Activated B cell treated with CpG ODN at 0.5 μM for 24 hours (primary cell): Measurements from ENCODE around the gene NT5DC4. TPM values are rescaled to one million over a fixed set of nuclear protein-coding genes. Genes with fewer than 3 reads are reported as not detected.

Source experiments
- ATAC-seq: fragments of 200-7000 bp; cut with Tn5 transposase; one replicate; pipeline ENCODE4 v1.10.0; 2021; ENCODE audit warnings: low read depth, mild to moderate bottlenecking, moderate library complexity
- CTCF ChIA-PET: fragments of 350-600 bp; sonication (Branson Sonifier 250); formaldehyde crosslinking; loops from one replicate; lab custom pipeline; 2021; ENCODE audit warnings: antibody characterized with exemption; lab: Charles Lee
- POLR2A ChIA-PET: fragments of 350-600 bp; sonication (Branson Sonifier 250); formaldehyde crosslinking; loops from one replicate; lab custom pipeline; 2021; ENCODE audit warnings: antibody characterized with exemption; lab: Charles Lee
- DNase-seq: peaks from one replicate; pipeline ENCODE4 v3.0.0; 2022
- H3K27ac Mint-ChIP-seq: one replicate; pipeline ENCODE4 v1.8.0; 2020; ENCODE audit warnings: mixed read lengths
- H3K27me3 Mint-ChIP-seq: one replicate; pipeline ENCODE4 v1.8.0; 2021; ENCODE audit warnings: mixed read lengths
- H3K36me3 Mint-ChIP-seq: one replicate; pipeline ENCODE4 v1.8.0; 2021; ENCODE audit warnings: low read depth, mixed read lengths
- H3K4me1 Mint-ChIP-seq: one replicate; pipeline ENCODE4 v1.8.0; 2021; ENCODE audit warnings: mixed read lengths
- H3K4me3 Mint-ChIP-seq: one replicate; pipeline ENCODE4 v1.8.0; 2020; ENCODE audit warnings: mild to moderate bottlenecking, mixed read lengths
- H3K9me3 Mint-ChIP-seq: one replicate; pipeline ENCODE4 v1.8.0; 2020; ENCODE audit warnings: mixed read lengths
- intact Hi-C: fragments of 100-400 bp; cut with micrococcal nuclease; formaldehyde crosslinking; loops from one replicate; pipeline ENCODE4 v1.15.1; 2024
- total RNA-seq: library from RNA; stranded (reverse); gene quantifications from 2 replicates; pipeline ENCODE4 v1.2.3, GENCODE V29; 2022
- TF ChIP-seq, protein P1 (sequence below): fragments of 200-600 bp; IDR thresholded peaks from one replicate; pipeline ENCODE4 v1.8.0; 2022; ENCODE audit warnings: antibody characterized with exemption, mild to moderate bottlenecking

Gene NT5DC4
- total RNA-seq, 1 donor from 2014 or later, result 1.4 TPM

GRCh38 chr2:112691881-112692281 lies 28.9 kb upstream of the NT5DC4 start:
- POLR2A ChIA-PET, result interaction anchor here (0.9 to 2.9 kb wide), 3 partner anchors 11 to 34 kb away, joined by 3 to 23 read pairs (median 3); no protein-coding TSS in a partner anchor
- Mint-ChIP-seq H3K27ac (no peak overlapping the region), H3K4me3 (no peak overlapping the region), H3K9me3 (no peaks in the 10 kb centered on the region), H3K27me3 (no peaks in the 10 kb centered on the region), H3K4me1 (peaks cover 17% of the 10 kb centered on the region), H3K36me3 (no peaks in the 10 kb centered on the region)
- CTCF ChIA-PET, result interaction anchor here (1.5 to 6.2 kb wide), 5 partner anchors 8 to 193 kb away, joined by 4 to 47 read pairs (median 16); no protein-coding TSS in a partner anchor
- TF ChIP-seq, protein P1, sequence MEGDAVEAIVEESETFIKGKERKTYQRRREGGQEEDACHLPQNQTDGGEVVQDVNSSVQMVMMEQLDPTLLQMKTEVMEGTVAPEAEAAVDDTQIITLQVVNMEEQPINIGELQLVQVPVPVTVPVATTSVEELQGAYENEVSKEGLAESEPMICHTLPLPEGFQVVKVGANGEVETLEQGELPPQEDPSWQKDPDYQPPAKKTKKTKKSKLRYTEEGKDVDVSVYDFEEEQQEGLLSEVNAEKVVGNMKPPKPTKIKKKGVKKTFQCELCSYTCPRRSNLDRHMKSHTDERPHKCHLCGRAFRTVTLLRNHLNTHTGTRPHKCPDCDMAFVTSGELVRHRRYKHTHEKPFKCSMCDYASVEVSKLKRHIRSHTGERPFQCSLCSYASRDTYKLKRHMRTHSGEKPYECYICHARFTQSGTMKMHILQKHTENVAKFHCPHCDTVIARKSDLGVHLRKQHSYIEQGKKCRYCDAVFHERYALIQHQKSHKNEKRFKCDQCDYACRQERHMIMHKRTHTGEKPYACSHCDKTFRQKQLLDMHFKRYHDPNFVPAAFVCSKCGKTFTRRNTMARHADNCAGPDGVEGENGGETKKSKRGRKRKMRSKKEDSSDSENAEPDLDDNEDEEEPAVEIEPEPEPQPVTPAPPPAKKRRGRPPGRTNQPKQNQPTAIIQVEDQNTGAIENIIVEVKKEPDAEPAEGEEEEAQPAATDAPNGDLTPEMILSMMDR, result no peak
- no peak for DNase-seq
- no peak for ATAC-seq
- intact Hi-C loops, result loop anchor here (1.0 kb wide), 5 partner anchors 16 to 92 kb away; partner anchors contain the start of gene SLC20A1

DNA sequence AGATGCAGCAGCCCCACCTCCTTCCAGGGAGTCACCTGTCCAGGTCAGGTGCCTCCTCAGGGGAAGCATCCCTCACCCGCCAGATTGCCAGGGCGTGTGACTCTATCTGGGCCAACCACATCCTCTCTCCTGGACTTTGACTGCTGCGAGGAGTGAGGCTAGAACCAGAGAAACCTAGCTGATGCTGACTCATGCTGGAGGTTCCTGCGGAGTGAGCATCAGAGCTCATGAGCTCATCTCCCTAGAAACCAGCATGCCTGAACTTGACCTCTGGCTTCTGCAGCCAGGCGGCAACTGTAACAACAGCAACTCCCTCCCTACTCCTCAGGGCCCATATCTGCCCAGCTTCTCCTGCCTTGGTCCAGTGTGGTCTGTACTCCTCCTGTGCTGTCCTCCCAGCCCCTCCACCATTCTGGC lies 28.3 kb upstream of the NT5DC4 start:
- H3K27ac Mint-ChIP-seq, result peak overlapping the region; percentile 37
- intact Hi-C loops, result no loop called here
- CTCF ChIA-PET, result interaction anchor here (3.2 to 6.2 kb wide), 3 partner anchors 15 to 66 kb away, joined by 11 to 47 read pairs (median 34); no protein-coding TSS in a partner anchor
- TF ChIP-seq, protein P1, result no peak
- H3K27me3 Mint-ChIP-seq, result no peaks in the 10 kb centered on the region
- no peak overlapping the region for H3K4me3 Mint-ChIP-seq
- H3K36me3 Mint-ChIP-seq, result no peaks in the 10 kb centered on the region
- peaks cover 17% of the 10 kb centered on the region for H3K4me1 Mint-ChIP-seq
- H3K9me3 Mint-ChIP-seq, result no peaks in the 10 kb centered on the region
- ATAC-seq (peak; percentile 43), DNase-seq (no peak)
- POLR2A ChIA-PET, result interaction anchor here (0.9 to 2.9 kb wide), 2 partner anchors 10 to 14 kb away, joined by 3 to 23 read pairs; no protein-coding TSS in a partner anchor

DNA sequence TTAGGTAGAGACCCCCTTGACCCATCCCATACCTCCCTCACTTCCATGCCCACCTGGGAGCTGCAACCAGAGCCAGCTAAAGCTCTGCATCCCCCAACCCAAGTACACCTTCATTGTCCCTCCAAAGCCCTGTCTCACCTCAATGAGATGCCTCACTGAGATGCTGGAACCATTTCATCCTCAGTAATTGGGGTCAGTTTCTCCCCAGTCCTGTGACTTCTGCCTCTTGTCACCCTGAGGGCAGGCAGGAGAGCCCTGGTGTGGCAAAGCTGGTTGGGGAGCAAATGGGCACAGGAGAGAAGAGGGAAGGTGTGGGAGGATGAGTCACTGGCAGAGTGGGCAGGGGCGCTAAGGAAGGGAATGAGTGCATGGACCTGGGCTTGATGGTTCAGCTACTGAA lies 27.9 kb upstream of the NT5DC4 start:
- TF ChIP-seq, protein P1, result no peak
- H3K36me3 Mint-ChIP-seq, result no peaks in the 10 kb centered on the region
- no peaks in the 10 kb centered on the region for H3K9me3 Mint-ChIP-seq
- H3K4me1 Mint-ChIP-seq, result peaks cover 17% of the 10 kb centered on the region
- CTCF ChIA-PET, result interaction anchor here (3.2 to 6.2 kb wide), 3 partner anchors 15 to 66 kb away, joined by 11 to 47 read pairs (median 34); no protein-coding TSS in a partner anchor
- no peaks in the 10 kb centered on the region for H3K27me3 Mint-ChIP-seq
- intact Hi-C loops, result no loop called here
- no peak overlapping the region for H3K27ac Mint-ChIP-seq
- no peak for ATAC-seq
- H3K4me3 Mint-ChIP-seq, result no peak overlapping the region
- no peak for DNase-seq
- POLR2A ChIA-PET, result interaction anchor here (0.9 to 2.9 kb wide), 2 partner anchors 10 to 14 kb away, joined by 3 to 23 read pairs; no protein-coding TSS in a partner anchor

DNA sequence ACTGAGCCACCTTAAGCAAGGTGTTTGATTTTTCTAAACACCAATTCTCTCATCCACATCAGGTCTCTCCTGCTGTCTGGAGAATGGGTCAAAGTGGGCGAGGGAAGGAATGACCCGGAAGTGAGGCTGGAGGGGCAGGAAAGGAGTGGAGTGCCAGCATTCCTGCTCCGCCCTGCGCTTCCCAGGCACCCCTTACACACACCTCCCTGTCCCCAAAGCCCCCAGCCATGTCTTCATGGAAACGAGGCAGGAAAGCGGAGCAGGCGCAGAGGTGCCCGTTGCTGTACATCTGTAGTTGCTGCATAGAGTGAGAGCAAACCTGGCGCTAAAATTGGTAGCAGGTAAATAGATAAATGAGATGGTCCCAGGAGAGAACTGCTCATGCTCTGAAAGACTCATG lies 27.2 kb upstream of the NT5DC4 start:
- CTCF ChIA-PET, result interaction anchor here (6.2 kb wide), 1 partner anchor 32 kb away, joined by 47 read pairs; no protein-coding TSS in a partner anchor
- no peak overlapping the region for H3K4me3 Mint-ChIP-seq
- DNase-seq (no peak), ATAC-seq (no peak)
- H3K4me1 Mint-ChIP-seq, result peaks cover 22% of the 10 kb centered on the region
- no peak overlapping the region for H3K27ac Mint-ChIP-seq
- POLR2A ChIA-PET, result no interaction called here
- intact Hi-C loops, result no loop called here
- TF ChIP-seq, protein P1, result no peak
- no peaks in the 10 kb centered on the region for H3K27me3 Mint-ChIP-seq
- H3K9me3 Mint-ChIP-seq, result no peaks in the 10 kb centered on the region
- H3K36me3 Mint-ChIP-seq, result no peaks in the 10 kb centered on the region

DNA sequence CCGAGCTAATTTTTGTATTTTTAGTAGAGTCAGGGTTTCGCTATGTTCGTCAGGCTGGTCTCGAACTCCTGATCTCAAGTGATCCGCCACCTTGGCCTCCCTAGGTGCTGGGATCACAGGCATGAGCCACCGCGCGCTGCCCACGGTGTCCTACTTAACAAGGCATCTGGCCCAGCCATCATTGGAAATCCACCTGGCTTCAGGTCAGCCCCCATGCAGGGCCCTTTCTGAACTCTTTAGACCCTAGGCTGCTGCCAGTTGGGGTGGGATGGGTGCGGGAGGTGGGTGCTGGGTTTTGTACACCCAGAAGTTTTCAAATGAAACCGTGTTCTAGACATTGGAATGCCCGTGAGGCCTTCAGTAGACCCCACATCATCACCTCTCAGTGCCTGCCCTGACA lies 26.6 kb upstream of the NT5DC4 start:
- TF ChIP-seq, protein P1, result no peak
- DNase-seq (no peak), ATAC-seq (no peak)
- Mint-ChIP-seq H3K27ac (no peak overlapping the region), H3K9me3 (no peaks in the 10 kb centered on the region), H3K36me3 (no peaks in the 10 kb centered on the region), H3K4me3 (no peak overlapping the region), H3K27me3 (no peaks in the 10 kb centered on the region), H3K4me1 (peaks cover 28% of the 10 kb centered on the region)
- ChIA-PET POLR2A (no interaction called here), CTCF (interaction anchor here (6.2 kb wide), 1 partner anchor 32 kb away, joined by 47 read pairs; no protein-coding TSS in a partner anchor)
- intact Hi-C loops, result no loop called here
